GM12801 (cell line): Measurements from ENCODE around the gene NUPR1.

ENCODE experiments used
- CTCF ChIP-seq: IDR thresholded peaks from one replicate; pipeline ENCODE4 v1.5.1; 2011; ENCODE audit warnings: control low read depth; ENCODE audit not compliant: insufficient read length; ENCODE audit errors: extremely low read depth

The NUPR1 gene

GRCh38 chr16:28503470-28504259 is 35.1 kb downstream of the NUPR1 start:
- no peak for TF ChIP-seq CTCF

- no peak for TF ChIP-seq CTCF
These were observed 36.5 kb downstream of the NUPR1 start for GRCh38 chr16:28502290-28502689.

GRCh38 chr16:28501258-28502232 is 37.2 kb downstream of the NUPR1 start:
- TF ChIP-seq CTCF: no peak

GRCh38 chr16:28499854-28500253 is 38.9 kb downstream of the NUPR1 start:
- TF ChIP-seq CTCF: no peak

GRCh38 chr16:28498666-28499381 is 40.0 kb downstream of the NUPR1 start:
- no peak for TF ChIP-seq CTCF

GRCh38 chr16:28497861-28498599 is 40.7 kb downstream of the NUPR1 start:
- no peak for TF ChIP-seq CTCF
